HG03103 (cell line): ENCODE data around the gene ATAD3A.

Experiments used
- ATAC-seq: cut with Tn5 transposase; IDR thresholded peaks from one replicate; pipeline ENCODE4 v1.9.1; 2021; ENCODE audit warnings: low read depth; ENCODE audit not compliant: unreplicated experiment

ATAD3A gene

DNA sequence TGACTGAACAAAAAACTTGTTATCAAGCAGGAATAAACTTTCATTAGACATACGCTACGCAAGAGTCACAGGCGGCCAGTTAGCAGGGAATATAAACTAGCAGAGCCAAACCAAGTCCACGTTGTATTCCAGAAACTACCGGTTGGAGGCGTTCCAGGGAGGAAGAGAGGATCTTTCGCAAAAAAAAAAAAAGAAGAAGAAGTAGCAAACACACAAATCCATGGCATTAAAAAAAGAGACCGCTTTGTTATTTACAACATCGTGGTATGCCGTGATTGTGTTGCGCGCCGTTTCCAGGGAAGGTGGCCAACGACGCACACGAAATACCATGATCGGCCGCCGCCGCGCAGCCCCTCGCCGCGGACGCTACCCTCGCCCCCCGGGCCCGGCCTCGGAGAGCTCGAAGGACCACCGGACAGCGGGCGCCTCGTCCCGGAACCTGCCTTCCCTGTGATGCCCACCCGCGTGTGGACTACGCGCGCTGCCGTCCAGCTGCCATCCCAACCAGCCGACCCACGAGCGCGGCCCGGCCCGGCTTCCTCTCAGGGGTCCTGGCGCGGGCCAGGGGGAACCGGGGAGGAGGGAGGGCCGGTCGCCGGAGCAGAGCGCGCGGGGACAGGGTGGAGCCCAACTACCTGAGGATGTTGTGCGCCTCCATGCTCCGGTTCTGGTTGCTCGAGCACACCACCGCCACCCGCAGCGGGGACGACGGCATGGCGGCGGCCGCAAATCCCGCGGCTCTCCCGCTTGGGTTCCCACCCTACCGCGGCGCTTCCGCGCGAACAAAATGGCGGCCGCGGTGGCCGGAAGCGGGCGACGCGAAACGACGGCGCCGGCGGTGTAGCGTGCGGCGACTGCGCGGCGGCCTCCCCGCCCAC, 62.1 kb downstream of the ATAD3A start:
- peak; percentile 53 for ATAC-seq

DNA sequence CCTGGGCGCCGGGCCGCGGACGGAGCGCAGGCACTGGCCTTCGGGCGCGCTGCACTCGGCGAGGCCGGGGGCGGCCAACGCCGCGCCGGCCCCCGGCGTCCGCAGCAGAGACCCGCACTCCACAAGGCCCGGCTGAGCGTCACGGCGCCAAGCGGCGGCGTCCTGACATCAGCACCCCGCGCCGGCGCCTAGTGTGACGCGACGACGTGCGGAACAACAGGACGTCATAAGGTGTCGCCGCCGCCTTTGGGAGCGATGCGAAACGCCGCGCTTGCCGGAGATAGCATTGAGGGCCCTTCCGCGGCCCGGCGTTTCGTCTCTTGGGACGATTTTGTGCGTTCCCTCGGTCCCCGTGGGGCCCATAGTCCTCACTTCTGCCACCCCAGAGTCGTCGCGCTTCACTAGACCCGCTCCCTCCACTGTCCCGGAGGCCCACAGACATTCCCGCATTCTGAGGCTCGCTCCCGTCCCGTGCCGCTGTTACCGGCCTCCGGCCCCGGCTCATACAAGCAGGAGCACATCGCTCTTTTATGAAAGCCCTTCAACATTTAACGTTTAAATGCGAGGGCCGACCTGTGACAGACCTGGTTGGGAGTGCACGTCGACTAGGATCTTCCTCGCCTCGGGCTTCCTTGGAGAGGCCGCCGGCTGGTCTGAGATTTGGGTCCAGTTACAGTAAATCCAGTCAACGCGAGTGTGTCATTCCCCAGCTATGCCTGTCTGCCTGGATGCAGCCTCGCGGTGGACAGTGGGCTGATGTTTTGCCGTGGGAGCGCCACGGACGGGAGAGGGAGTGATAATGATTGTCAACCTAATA, 63.0 kb downstream of the ATAD3A start, which contains the start of gene SSU72:
Gene SSU72, minus strand, starts transcription at position 143 of the 817 bp plus-strand sequence. CDS start 306 bp downstream, outside the sequence.
- ATAC-seq = peak; percentile 73

DNA sequence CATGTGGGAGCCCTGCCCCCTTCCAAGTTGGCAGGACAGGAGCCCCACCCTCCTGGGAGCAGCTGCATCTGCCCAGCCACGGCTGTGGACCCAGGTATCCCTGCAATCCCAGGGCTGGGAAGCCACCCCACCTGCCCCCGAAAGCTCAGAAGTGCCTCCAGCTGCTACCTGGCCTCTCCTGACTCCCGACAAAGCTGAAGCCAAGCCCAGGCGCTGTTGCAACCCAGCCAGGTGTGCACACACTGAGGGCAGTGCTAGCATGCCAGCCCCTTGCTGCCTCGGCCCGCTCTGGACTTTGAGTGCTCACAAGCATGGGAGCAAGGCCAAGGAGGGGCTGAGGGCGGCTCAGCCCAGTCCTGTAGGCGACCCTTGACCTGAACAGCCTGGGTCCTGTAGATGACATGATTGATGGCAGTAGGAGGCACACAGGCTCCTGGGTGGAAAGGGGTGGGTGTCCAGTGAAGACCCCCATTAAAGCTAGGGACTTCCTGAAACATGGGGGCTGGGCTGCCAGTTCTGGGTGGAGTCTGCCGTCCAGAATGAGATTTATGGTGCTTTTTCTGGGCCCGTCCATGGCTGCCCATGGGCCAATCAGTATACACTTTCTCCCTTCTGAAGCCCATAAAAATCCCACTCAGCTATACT, 65.5 kb downstream of the ATAD3A start:
- ATAC-seq = no peak

DNA sequence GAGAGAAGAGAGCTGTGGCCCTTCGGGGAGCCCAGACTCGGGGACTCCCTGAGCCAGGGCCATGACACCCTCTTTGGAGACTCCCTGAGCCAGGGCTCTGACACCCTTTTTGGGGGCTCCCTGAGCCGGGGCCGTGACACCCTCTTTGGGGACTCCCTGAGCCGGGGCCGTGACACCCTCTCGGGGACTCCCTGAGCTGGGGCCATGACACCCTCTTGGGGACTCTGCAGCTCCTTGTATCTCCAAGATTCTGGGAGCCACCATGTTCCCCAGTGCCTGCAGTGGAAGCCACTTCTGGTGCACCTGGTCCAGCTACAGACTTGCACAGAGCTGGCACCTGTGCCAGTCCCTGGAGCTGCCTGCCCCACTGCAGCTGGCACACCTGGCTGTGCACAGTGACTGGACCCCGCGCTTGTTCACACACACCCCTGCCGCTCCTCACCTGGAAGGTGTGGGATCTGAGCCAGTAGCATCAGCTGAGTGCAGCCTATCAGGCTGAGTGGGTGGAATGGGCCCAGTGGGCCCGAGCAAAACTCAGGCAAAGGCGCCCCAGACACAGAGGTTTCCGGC, 66.5 kb downstream of the ATAD3A start:
- ATAC-seq = no peak

DNA sequence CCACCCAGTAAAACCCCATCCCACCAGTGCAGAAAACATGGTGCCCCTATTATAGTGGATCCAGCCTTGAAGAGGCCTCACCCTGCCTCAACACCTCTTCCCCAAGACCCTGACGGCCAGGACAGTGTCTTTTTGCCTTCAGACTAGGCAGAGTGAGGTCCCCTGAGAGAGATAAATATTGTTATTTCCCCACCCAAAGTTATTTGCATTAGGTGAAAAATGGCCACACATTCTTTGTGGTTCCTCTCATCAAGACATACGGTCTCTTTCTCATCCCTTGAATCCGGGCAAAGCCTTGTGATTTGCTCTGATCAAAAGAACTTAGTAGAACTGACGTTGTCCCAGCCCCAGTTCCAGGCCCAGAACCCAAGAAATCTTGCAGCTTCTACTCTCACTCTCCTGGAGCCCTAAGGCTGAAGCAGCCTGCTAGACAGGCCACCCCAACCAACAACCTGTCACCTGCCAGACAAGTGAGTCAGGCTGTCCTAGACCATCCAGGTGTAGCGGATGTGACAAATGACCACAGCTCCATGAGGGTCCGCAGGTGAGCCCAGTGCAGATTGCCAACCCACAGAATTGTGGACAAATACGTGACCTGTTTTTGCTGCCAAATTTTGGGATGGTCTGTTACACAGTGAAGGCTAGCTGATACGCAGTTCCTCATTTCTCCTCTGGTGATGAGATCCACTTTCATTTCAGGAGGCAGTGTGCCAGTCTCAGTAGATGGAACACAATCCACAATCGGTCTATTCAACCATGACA, 70.8 kb downstream of the ATAD3A start:
- no peak for ATAC-seq

DNA sequence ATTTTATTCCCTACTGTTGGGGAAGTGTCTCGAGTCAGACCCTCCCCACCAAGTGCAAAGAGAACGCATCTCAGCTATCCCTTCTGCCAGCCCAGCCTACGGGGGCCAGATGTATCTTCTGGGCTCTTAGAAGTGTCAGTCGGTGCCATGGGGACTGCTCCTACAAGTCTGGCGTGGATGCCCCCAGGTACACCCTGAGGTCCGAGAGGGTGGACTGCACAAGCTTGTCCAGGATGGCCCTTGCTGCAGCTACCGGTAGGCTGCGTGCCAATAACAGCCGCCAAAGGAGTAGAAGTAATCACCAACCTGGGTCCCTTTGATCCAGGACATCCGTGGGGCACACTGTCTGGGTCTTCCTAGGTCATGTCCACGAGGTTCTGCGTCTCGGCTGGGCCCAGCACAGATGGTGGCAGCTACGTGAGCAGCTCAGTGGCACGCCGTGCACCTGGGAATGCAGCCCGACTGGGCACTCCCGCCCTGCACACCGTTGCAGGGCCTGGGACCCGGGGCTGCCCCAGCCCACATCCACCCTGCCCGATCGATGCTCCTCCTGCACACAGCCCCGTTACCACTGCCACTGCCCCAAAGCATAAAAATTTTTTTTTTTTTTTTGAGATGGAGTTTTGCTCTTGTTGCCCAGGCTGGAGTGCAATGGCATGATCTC, 71.5 kb downstream of the ATAD3A start:
- no peak for ATAC-seq
